ENCODE measurements around the gene TMED4.

GRCh38 chr7:44538093-44538797 is 43.8 kb downstream of the TMED4 start:
- no peak for TF ChIP-seq POLR2AphosphoS5 (IDR thresholded peaks at IDR 0.05; ENCODE audit: borderline replicate concordance, low read depth, low read length)
- no peak for TF ChIP-seq EZH2 (IDR thresholded peaks at IDR 0.05)
- no peak for TF ChIP-seq FOXP2 (optimal IDR thresholded peaks at IDR 0.05; ENCODE audit: control extremely low read depth, extremely low read length, insufficient read depth)
